Measurements from ENCODE around the gene MAP3K8.

The MAP3K8 gene

GRCh38 chr10:30433730-30434272 lies at the start of gene MAP3K8:
TSS of gene MAP3K8 (plus strand) at chr10:30434184. CDS start at chr10:30438939, 4,755 bp downstream.
- peak; percentile 87 for DNase-seq

GRCh38 chr10:30384701-30385201 lies 49.2 kb upstream of the MAP3K8 start:
- DNase-seq = peak; percentile 45

GRCh38 chr10:30386801-30387588 lies 47.0 kb upstream of the MAP3K8 start:
- DNase-seq = no peak

- DNase-seq = peak; percentile 41
Measured at GRCh38 chr10:30387646-30388243, 46.2 kb upstream of the MAP3K8 start.

GRCh38 chr10:30389543-30389942 lies 44.4 kb upstream of the MAP3K8 start:
- no peak for DNase-seq

- DNase-seq = no peak
Measured at GRCh38 chr10:30390207-30390606, 43.8 kb upstream of the MAP3K8 start.

GRCh38 chr10:30391266-30391665 lies 42.7 kb upstream of the MAP3K8 start:
- no peak for DNase-seq

GRCh38 chr10:30392564-30392990 lies 41.4 kb upstream of the MAP3K8 start:
- DNase-seq = peak; percentile 54

- no peak for DNase-seq
Measured at GRCh38 chr10:30396293-30396692, 37.7 kb upstream of the MAP3K8 start.

GRCh38 chr10:30396698-30397097 lies 37.3 kb upstream of the MAP3K8 start:
- no peak for DNase-seq

GRCh38 chr10:30398193-30398592 lies 35.8 kb upstream of the MAP3K8 start:
- DNase-seq = no peak

- no peak for DNase-seq
Measured at GRCh38 chr10:30398788-30399187, 35.2 kb upstream of the MAP3K8 start.

GRCh38 chr10:30403494-30403893 lies 30.5 kb upstream of the MAP3K8 start:
- DNase-seq = no peak

GRCh38 chr10:30404540-30404939 lies 29.4 kb upstream of the MAP3K8 start:
- no peak for DNase-seq

GRCh38 chr10:30411263-30411662 lies 22.7 kb upstream of the MAP3K8 start:
- DNase-seq = no peak

GRCh38 chr10:30412901-30413300 lies 21.1 kb upstream of the MAP3K8 start:
- DNase-seq = no peak

GRCh38 chr10:30413996-30414576 lies 19.9 kb upstream of the MAP3K8 start:
- peak; percentile 71 for DNase-seq

- no peak for DNase-seq
Measured at GRCh38 chr10:30415593-30415992, 18.4 kb upstream of the MAP3K8 start.

- DNase-seq = no peak
Measured at GRCh38 chr10:30417301-30417700, 16.7 kb upstream of the MAP3K8 start.

- DNase-seq = no peak
Measured at GRCh38 chr10:30420266-30420665, 13.7 kb upstream of the MAP3K8 start.

- DNase-seq = no peak
Measured at GRCh38 chr10:30420766-30421165, 13.2 kb upstream of the MAP3K8 start.

- no peak for DNase-seq
Measured at GRCh38 chr10:30422151-30422695, 11.8 kb upstream of the MAP3K8 start.

GRCh38 chr10:30422981-30423654 lies 10.9 kb upstream of the MAP3K8 start:
- no peak for DNase-seq

Data from fibroblast of upper back skin (primary cell).